HG02885 (cell line): ENCODE results near the gene CILP2.

ENCODE experiments used
- ATAC-seq: cut with Tn5 transposase; IDR thresholded peaks from one replicate; pipeline ENCODE4 v1.9.1; 2021; ENCODE audit warnings: mild to moderate bottlenecking; ENCODE audit not compliant: unreplicated experiment, poor library complexity

Gene CILP2

GRCh38 chr19:19502808-19503602, 35.1 kb upstream of the CILP2 start:
- ATAC-seq = no peak

DNA sequence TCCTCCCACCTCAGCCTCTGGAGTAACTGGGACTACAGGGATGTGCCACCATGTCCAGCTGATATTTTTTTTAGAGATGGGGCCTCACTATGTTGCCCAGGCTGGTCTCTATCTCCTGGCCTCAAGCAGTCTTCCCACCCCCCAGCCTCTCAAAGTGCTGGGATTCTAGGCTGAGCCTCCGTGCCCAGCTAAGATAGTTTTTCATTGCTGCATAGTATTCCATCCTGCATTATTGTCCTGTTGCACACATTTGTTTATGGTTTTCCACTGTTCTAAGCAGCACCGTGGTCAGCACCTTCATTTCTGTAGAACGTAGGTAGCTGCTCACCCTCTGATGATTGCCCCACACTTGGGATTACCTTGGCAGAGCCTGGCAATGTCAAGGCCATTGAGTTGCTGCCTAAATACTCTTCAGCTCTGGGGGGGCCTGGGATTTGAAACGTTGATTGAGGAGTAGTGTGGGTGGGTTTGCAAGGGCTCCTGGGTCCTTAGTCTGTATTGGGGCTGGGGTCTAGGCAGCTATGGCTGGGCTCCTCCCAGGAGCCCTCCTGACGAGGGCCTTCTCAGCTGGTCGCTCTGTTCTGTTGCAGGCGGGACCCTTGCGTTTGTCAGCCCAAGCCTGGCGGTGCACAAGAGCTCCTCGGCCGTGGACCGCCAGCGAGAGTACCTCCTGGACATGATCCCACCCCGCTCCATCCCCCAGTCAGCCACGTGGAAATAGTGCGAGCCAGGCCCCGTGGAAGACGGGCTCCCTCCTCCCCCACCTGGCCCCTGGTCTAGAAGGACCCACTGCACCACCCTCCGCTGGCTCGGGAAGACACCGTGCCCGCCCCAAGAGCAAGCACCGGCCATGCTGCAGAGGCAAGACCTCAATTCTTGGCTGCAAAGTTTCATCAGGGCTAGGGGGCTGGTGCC, 33.1 kb upstream of the CILP2 start:
- ATAC-seq = no peak

GRCh38 chr19:19505669-19506326, 32.3 kb upstream of the CILP2 start:
- no peak for ATAC-seq

- ATAC-seq = no peak
Observed at GRCh38 chr19:19506592-19506991, 31.5 kb upstream of the CILP2 start.

- no peak for ATAC-seq
Observed at GRCh38 chr19:19507354-19507753, 30.7 kb upstream of the CILP2 start.

GRCh38 chr19:19508217-19508616, 29.8 kb upstream of the CILP2 start:
- no peak for ATAC-seq

DNA sequence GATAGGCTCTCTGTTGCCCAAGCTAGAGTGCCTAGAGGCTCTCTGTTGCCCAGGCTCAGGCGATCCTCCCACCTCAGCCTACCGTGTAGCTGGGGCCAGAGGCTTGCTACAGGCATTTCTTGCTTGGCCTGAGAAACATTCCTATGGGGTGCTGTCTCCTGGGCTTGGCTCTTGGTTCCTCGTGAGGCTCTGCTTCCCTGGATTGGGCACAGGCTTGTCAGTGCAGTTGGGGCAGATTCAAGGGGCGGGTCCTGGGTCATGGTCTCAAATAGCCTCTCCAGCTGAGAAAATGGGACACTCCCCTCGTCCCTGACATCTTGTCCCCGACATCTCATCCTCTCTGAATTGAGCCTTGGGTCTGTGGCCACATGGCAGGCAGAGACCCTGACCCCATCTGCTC, 27.6 kb upstream of the CILP2 start:
- ATAC-seq = no peak

- ATAC-seq = no peak
Observed at GRCh38 chr19:19513682-19514081, 24.4 kb upstream of the CILP2 start.

DNA sequence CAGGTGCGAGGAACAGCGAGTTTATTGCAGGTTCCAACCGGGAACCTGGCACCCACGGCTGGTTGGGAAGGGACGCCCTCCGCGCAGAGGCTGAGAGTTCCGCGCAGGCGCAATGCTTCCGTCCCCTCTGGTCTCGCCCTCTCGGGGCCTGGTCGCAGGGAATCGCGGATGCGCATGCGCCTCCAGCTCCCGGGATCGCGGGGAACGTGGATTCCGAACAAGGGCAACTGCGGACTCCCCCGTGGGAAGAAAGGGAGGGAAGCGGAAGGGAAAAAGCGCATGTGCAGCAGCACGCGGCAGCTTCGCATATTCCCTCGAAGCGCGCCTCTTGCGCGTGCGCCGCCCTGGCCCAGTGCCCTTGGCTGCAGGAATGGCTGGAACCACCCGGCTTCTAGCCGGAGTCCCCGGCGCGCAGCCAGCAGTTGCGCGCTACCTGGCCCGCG, 23.8 kb upstream of the CILP2 start:
- no peak for ATAC-seq

DNA sequence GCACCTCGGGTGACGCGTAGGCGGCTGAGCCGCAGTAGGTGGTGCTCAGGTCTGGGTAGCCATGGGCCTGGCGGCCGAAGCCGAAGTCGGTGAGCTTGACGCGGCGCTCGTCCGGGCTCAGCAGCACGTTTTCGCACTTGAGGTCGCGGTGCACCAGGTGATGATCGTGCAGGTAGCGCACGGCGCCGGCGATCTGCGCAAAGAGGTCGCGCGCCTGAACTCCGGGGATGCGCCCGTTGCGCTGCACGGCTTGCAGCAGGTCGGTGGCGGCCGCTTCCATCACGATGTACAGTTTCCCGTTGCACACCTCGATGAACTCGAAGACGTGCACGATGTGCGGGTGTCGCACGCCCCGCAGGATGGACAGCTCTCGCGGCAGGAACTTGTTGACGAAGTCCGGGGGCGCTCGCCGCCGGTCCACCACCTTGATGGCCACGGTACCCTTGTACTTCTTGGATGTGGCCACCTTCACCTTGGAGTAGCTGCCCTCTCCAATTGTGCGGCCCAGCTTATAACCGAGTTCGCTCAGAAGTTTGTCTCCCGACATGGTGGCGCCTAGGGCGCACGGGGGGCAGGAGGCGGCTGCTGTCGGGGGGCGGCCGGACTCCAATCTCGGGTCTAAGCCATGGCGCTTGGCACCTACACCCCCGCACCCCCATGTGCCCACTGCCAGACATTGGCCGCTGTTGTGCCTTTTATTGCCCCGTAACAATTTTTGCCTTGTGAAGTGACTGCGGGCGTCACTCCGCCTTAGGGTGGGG, 23.0 kb upstream of the CILP2 start, which contains the start of gene TSSK6:
TSSK6 (minus strand) TSS at position 668 of the 761 bp plus-strand sequence; CDS start at position 547, 121 bp downstream.
- ATAC-seq = no peak

GRCh38 chr19:19515642-19516519, 22.2 kb upstream of the CILP2 start, which contains the start of gene NDUFA13:
Gene NDUFA13 (plus strand): TSS chr19:19516225. CDS start chr19:19516239, 14 bp downstream.
- ATAC-seq = peak; percentile 93

GRCh38 chr19:19517235-19517619, 20.8 kb upstream of the CILP2 start:
- no peak for ATAC-seq

- ATAC-seq = no peak
Observed at GRCh38 chr19:19520989-19521388, 17.1 kb upstream of the CILP2 start.

GRCh38 chr19:19523177-19523576, 14.9 kb upstream of the CILP2 start:
- ATAC-seq = no peak

GRCh38 chr19:19524053-19524452, 14.0 kb upstream of the CILP2 start:
- ATAC-seq = peak; percentile 78

DNA sequence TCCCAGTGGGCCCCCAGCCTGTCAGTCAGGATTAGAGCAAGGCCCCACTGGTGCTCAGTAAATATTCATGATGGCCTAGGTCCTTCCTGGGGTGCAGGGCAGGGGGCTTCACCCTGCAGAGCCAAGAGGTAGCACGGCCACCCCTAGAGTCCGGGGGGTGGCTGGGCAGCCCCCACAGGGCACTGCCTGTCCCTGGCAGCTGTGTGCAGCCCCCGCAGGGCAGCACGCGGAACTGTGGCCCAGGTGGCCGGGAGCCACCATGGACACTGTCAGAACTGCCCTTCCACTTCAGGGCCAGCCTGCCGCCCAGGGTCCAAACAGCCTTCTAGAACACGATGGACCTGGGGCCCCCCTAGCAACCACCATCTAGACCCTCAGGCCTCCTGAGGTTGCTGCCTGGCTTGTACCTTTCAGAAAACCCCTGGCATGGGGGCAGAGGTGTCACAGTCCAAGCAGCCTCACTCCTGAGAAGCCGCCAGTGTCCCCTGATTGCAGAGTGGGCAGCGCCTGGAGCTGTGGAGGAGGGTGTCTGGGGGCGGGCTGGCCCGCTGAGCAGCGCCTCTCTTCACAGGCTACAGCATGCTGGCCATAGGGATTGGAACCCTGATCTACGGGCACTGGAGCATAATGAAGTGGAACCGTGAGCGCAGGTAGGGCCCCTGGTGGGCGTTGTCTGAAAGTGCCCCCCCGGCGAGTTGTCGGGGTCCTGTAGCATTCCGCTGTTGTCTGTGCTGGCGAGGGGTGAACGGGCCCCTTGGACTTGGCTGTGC, 12.3 kb upstream of the CILP2 start:
- ATAC-seq = no peak

DNA sequence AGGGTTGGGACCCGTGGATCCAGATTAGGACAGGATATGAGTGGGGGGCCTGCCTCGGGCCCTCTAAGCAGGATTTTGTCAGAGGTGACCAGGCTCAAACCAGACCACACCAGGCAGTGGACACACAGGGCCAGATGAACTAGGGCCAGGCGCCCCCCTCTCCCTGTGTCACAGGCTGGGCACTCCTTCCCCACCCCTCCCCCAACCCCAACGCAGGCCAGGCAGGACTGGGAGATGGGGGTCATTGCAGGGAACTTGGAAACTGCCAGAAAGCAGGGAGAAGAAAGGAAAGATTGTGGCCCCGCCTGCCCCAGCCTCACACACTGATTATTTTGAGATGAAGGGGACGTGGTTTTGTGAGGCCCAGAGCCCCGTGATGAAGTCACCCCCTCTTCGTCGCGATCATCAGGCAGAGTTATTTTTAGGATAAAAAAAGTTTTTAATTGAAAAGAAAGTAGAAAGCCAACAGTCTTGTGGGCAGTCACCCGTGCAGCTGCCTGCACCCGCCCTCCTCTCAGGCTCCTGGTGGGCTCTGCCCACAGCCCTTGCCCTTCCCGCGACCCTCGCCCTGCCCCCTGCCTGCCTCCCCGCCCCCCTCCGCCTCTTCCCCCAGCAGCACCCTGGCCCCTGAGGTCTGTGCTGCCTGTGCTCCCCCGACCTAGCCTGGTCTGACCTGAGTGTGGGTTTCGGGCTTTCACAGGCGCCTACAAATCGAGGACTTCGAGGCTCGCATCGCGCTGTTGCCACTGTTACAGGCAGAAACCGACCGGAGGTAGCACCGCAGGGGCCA, 11.3 kb upstream of the CILP2 start:
- ATAC-seq = no peak

DNA sequence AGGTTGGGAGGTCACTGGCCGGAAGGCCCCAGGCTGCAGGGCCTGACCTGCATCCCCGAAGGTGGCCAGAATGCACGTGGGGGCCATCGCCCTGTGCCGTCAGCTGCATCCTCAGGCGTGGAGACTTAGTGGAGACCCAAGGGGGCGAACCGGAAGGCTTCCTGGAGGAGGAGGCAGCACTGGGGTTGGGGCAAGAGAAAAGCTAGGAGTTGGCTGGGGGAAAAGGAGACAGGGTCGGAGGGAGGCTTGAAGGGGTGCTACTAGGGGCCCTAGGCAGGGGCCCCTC, 10.8 kb upstream of the CILP2 start:
- ATAC-seq = no peak
